Epithelial cell of prostate (primary cell): ENCODE measurements around the gene LOXL4.

ENCODE experiments used
- DNase-seq: peaks from one replicate; pipeline ENCODE4 v3.0.0-alpha.2; 2011; ENCODE audit warnings: low read depth, low spot score
- H3K27ac ChIP-seq: fragments of 450-650 bp; 2 replicates; pipeline ENCODE4 v1.5.1; 2017; ENCODE audit warnings: mild to moderate bottlenecking

LOXL4 gene

GRCh38 chr10:98267894-98268693 is at the start of gene LOXL4:
TSS of gene LOXL4 (minus strand) at chr10:98268194. CDS start at chr10:98263019, 5,175 bp downstream.
- no peak within 1 kb of the TSS for H3K27ac ChIP-seq
- no peak for DNase-seq

GRCh38 chr10:98316661-98317060 is 48.7 kb upstream of the LOXL4 start:
- peak overlapping the region; percentile 43 for H3K27ac ChIP-seq
- no peak for DNase-seq

GRCh38 chr10:98316170-98316569 is 48.2 kb upstream of the LOXL4 start:
- DNase-seq, result no peak
- peak overlapping the region; percentile 43 for H3K27ac ChIP-seq

- DNase-seq, result no peak
- no peak overlapping the region for H3K27ac ChIP-seq
Measured at GRCh38 chr10:98314532-98315284, 46.7 kb upstream of the LOXL4 start.

- DNase-seq, result no peak
- no peak overlapping the region for H3K27ac ChIP-seq
Measured at GRCh38 chr10:98313598-98313997, 45.6 kb upstream of the LOXL4 start.

GRCh38 chr10:98312822-98313221 is 44.8 kb upstream of the LOXL4 start:
- DNase-seq, result no peak
- H3K27ac ChIP-seq, result no peak overlapping the region

GRCh38 chr10:98312349-98312748 is 44.4 kb upstream of the LOXL4 start:
- H3K27ac ChIP-seq, result no peak overlapping the region
- no peak for DNase-seq

- DNase-seq, result no peak
- no peak overlapping the region for H3K27ac ChIP-seq
Measured at GRCh38 chr10:98310701-98311100, 42.7 kb upstream of the LOXL4 start.

- no peak overlapping the region for H3K27ac ChIP-seq
- DNase-seq, result no peak
Measured at GRCh38 chr10:98309366-98310355, 41.7 kb upstream of the LOXL4 start.

- DNase-seq, result no peak
- H3K27ac ChIP-seq, result no peak overlapping the region
Measured at GRCh38 chr10:98308669-98309365, 40.8 kb upstream of the LOXL4 start.

GRCh38 chr10:98307916-98308541 is 40.0 kb upstream of the LOXL4 start:
- no peak for DNase-seq

GRCh38 chr10:98306501-98306900 is 38.5 kb upstream of the LOXL4 start:
- H3K27ac ChIP-seq, result no peak overlapping the region
- no peak for DNase-seq

More at GRCh38 chr10:98307916-98308541, 40.0 kb upstream of the LOXL4 start:
- no peak overlapping the region for H3K27ac ChIP-seq

- no peak overlapping the region for H3K27ac ChIP-seq
- DNase-seq, result no peak
Measured at GRCh38 chr10:98303569-98303968, 35.6 kb upstream of the LOXL4 start.

GRCh38 chr10:98302741-98303365 is 34.9 kb upstream of the LOXL4 start:
- no peak overlapping the region for H3K27ac ChIP-seq
- DNase-seq, result no peak

- no peak for DNase-seq
- no peak overlapping the region for H3K27ac ChIP-seq
Measured at GRCh38 chr10:98301664-98302319, 33.8 kb upstream of the LOXL4 start.

- H3K27ac ChIP-seq, result no peak overlapping the region
- no peak for DNase-seq
Measured at GRCh38 chr10:98300526-98301229, 32.7 kb upstream of the LOXL4 start.

GRCh38 chr10:98299341-98299740 is 31.3 kb upstream of the LOXL4 start:
- DNase-seq, result no peak
- no peak overlapping the region for H3K27ac ChIP-seq

GRCh38 chr10:98296524-98296923 is 28.5 kb upstream of the LOXL4 start:
- H3K27ac ChIP-seq, result no peak overlapping the region
- no peak for DNase-seq
